Panc1 (cell line): ENCODE measurements around the gene ENTPD8. TPM values are rescaled to one million over a fixed set of nuclear protein-coding genes. Genes with fewer than 3 reads are reported as not detected.

Source experiments
- ATAC-seq: fragments of 200-7000 bp; cut with Tn5 transposase; 2 replicates; pipeline ENCODE4 v1.9.1; 2020; ENCODE audit warnings: mild to moderate bottlenecking, moderate library complexity
- BruUV-seq: library from RNA; stranded (reverse); fragments of 400-500 nt; replicated peaks from 2 replicates; lab custom pipeline; 2021; lab: Mats Ljungman, UMichigan
- CTCF ChIA-PET: fragments of 300-600 bp; sonication (Branson Sonifier 250); formaldehyde crosslinking; loops from one replicate; lab custom pipeline; 2022; ENCODE audit warnings: antibody characterized with exemption; lab: Charles Lee
- POLR2A ChIA-PET: fragments of 300-600 bp; sonication (Branson Sonifier 250); formaldehyde crosslinking; loops from one replicate; lab custom pipeline; 2022; ENCODE audit warnings: antibody characterized with exemption; lab: Charles Lee
- DNase-seq: peaks from one replicate; pipeline ENCODE4 v3.0.0-alpha.2; 2010; ENCODE audit warnings: low read depth, low spot score
- H3K27ac ChIP-seq: 2 replicates; pipeline ENCODE4 v1.5.1; 2011; ENCODE audit warnings: mild to moderate bottlenecking, low read length, inconsistent platforms
- H3K27me3 ChIP-seq: fragments of 200-500 bp; sonication (Bioruptor generic); 2 replicates; pipeline ENCODE4 v1.6.0; 2014; ENCODE audit warnings: low read length, inconsistent platforms; ENCODE audit not compliant: control insufficient read depth, insufficient read depth
- H3K36me3 ChIP-seq: fragments of 200-500 bp; sonication (Bioruptor generic); 2 replicates; pipeline ENCODE4 v1.5.1; 2014; ENCODE audit warnings: inconsistent platforms, mild to moderate bottlenecking, low read length, moderate library complexity; ENCODE audit not compliant: control insufficient read depth, insufficient read depth
- H3K4me1 ChIP-seq: 2 replicates; pipeline ENCODE4 v1.5.1; 2011; ENCODE audit warnings: inconsistent platforms, mild to moderate bottlenecking, low read length, moderate library complexity; ENCODE audit not compliant: control insufficient read depth, insufficient read depth
- H3K4me3 ChIP-seq, 2 experiments: 2 replicates each; pipeline ENCODE4 v1.5.1; 2011 to 2012; ENCODE audit warnings: low read depth in 2 of 2, low read length in 2 of 2, mild to moderate bottlenecking in 2 of 2, inconsistent platforms in 1 of 2, moderate library complexity in 1 of 2
- H3K9me3 ChIP-seq: fragments of 200-500 bp; sonication (Bioruptor generic); 2 replicates; pipeline ENCODE4 v1.5.1; 2014; ENCODE audit warnings: low read depth, mild to moderate bottlenecking, inconsistent platforms, low read length, moderate library complexity; ENCODE audit not compliant: control insufficient read depth, insufficient read depth
- POLR2AphosphoS5 ChIP-seq: IDR thresholded peaks from 2 replicates; pipeline ENCODE4 v1.6.1; 2012; ENCODE audit warnings: mild to moderate bottlenecking, low read depth, low read length, moderate library complexity
- SIN3A ChIP-seq: IDR thresholded peaks from 2 replicates; pipeline ENCODE4 v1.6.1; 2012; ENCODE audit warnings: low read depth, mild to moderate bottlenecking, low read length, moderate library complexity, borderline replicate concordance; ENCODE audit not compliant: insufficient read depth
- TCF7L2 ChIP-seq: IDR thresholded peaks from 2 replicates; pipeline ENCODE4 v1.6.1; 2011; ENCODE audit warnings: mild to moderate bottlenecking, low read depth, low read length, inconsistent platforms
- in situ Hi-C: cut with HindIII; loops from 2 replicates; pipeline ENCODE4 v1.10.0; 2016; ENCODE audit warnings: low sequenced_read_pairs, low pct_unique_long_range_greater_than_20kb
- intact Hi-C: fragments of 100-400 bp; cut with micrococcal nuclease; formaldehyde crosslinking; loops from one replicate; pipeline ENCODE4 v1.10.0; 2022; ENCODE audit not compliant: unreplicated experiment
- total RNA-seq: library from RNA; stranded (reverse); gene quantifications from one replicate; pipeline ENCODE4 v1.2.1, GENCODE V29; 2021; ENCODE audit not compliant: unreplicated experiment
- TF ChIP-seq, protein P1 (sequence below), 2 experiments: IDR thresholded peaks; 2 replicates each; pipeline ENCODE4 v1.6.1; 2011 to 2012; ENCODE audit warnings: low read depth in 2 of 2, control low read depth in 1 of 2, low read length in 1 of 2, mild to moderate bottlenecking in 1 of 2, moderate library complexity in 1 of 2; ENCODE audit not compliant: insufficient read depth in 1 of 2
- TF ChIP-seq, protein P2 (sequence below): fragments of 450-650 bp; IDR thresholded peaks from 2 replicates; pipeline ENCODE4 v1.5.1; 2017; ENCODE audit warnings: mild to moderate bottlenecking

Gene ENTPD8
- total RNA-seq, 1 experiment from 2014 or later: 3.9 TPM

DNA sequence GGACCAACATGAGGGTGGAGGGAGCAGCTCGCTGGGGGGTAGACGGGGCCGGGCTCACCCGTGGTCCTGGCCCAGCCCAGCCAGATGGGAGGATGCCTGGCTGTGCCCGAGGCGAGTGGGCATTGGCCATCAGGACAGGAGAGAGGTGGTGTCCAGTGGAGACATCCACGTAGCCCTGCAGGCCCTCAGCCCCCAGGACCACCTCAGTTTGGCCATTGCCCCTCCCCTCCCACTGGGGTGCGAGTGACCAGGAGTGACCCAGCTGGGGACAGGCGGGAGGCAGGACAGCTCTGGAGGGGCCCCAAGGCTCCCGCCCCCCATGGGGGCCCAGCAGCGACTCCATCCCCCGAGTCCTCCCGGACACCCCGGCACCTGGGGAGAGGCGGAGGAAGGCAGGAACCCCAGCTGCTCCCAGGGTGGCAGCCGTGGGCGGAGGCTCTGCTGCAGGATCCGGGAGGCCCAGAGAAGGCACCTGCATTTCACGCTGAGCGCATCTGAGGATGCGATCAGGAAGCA is 9.7 kb downstream of the ENTPD8 start:
- ChIA-PET POLR2A (no interaction called here), CTCF (no interaction called here)
- H3K27ac ChIP-seq: no peak overlapping the region
- H3K36me3 ChIP-seq: no peaks in the 10 kb centered on the region
- H3K27me3 ChIP-seq: no peaks in the 10 kb centered on the region
- BruUV-seq: no TSS peak
- no peaks in the 10 kb centered on the region for H3K9me3 ChIP-seq
- intact Hi-C loops (no loop called here), in situ Hi-C loops (no loop called here)
- DNase-seq (no peak), ATAC-seq (no peak)
- TF ChIP-seq, protein P1, sequence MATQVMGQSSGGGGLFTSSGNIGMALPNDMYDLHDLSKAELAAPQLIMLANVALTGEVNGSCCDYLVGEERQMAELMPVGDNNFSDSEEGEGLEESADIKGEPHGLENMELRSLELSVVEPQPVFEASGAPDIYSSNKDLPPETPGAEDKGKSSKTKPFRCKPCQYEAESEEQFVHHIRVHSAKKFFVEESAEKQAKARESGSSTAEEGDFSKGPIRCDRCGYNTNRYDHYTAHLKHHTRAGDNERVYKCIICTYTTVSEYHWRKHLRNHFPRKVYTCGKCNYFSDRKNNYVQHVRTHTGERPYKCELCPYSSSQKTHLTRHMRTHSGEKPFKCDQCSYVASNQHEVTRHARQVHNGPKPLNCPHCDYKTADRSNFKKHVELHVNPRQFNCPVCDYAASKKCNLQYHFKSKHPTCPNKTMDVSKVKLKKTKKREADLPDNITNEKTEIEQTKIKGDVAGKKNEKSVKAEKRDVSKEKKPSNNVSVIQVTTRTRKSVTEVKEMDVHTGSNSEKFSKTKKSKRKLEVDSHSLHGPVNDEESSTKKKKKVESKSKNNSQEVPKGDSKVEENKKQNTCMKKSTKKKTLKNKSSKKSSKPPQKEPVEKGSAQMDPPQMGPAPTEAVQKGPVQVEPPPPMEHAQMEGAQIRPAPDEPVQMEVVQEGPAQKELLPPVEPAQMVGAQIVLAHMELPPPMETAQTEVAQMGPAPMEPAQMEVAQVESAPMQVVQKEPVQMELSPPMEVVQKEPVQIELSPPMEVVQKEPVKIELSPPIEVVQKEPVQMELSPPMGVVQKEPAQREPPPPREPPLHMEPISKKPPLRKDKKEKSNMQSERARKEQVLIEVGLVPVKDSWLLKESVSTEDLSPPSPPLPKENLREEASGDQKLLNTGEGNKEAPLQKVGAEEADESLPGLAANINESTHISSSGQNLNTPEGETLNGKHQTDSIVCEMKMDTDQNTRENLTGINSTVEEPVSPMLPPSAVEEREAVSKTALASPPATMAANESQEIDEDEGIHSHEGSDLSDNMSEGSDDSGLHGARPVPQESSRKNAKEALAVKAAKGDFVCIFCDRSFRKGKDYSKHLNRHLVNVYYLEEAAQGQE (IDR thresholded peaks at IDR 0.05; ENCODE audit: insufficient read depth in 1 of 2, low read depth in 2 of 2, low read length in 1 of 2): no peak
- TF ChIP-seq, protein P2, sequence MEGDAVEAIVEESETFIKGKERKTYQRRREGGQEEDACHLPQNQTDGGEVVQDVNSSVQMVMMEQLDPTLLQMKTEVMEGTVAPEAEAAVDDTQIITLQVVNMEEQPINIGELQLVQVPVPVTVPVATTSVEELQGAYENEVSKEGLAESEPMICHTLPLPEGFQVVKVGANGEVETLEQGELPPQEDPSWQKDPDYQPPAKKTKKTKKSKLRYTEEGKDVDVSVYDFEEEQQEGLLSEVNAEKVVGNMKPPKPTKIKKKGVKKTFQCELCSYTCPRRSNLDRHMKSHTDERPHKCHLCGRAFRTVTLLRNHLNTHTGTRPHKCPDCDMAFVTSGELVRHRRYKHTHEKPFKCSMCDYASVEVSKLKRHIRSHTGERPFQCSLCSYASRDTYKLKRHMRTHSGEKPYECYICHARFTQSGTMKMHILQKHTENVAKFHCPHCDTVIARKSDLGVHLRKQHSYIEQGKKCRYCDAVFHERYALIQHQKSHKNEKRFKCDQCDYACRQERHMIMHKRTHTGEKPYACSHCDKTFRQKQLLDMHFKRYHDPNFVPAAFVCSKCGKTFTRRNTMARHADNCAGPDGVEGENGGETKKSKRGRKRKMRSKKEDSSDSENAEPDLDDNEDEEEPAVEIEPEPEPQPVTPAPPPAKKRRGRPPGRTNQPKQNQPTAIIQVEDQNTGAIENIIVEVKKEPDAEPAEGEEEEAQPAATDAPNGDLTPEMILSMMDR: no peak
- TF ChIP-seq TCF7L2 (no peak), SIN3A (no peak), POLR2AphosphoS5 (no peak)
- H3K4me3 ChIP-seq: no peak overlapping the region
- H3K4me1 ChIP-seq: peaks cover 12% of the 10 kb centered on the region

DNA sequence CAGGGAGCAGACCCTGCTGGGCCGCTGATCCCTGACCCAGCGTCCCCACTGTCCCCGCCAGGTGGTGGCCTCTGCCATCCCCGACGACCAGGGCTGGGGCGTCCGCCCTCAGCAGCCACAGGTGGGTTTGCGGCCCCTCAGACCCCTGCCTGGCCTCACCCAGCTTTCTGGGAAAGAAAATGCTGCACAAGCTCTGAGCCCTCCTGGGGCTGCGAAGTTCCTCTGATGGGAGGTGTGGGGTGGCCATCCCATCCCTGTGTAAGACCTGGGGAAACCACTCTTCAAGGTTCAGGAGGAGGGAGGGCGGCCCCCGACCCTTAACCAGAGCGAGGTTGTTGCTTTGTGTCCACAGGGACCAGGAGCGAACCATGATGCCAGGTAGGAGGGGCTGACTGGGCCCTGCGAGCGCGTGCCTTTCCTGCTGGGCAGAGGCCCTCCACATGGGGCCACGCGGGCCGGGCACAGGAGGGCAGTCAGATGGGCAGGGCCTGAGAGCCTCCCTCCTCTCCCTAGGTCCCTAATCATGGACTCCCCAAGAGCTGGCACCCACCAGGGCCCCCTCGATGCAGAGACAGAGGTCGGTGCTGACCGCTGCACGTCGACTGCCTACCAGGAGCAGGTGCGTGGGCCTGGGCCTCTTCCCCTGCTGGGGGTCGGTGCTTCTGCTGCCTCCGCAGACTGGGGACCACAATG is 10.3 kb downstream of the ENTPD8 start:
- Histone ChIP-seq H3K4me1 (peaks cover 11% of the 10 kb centered on the region), H3K9me3 (no peaks in the 10 kb centered on the region), H3K36me3 (no peaks in the 10 kb centered on the region), H3K27me3 (no peaks in the 10 kb centered on the region), H3K27ac (no peak overlapping the region), H3K4me3 (no peak overlapping the region)
- intact Hi-C loops: no loop called here
- in situ Hi-C loops: no loop called here
- no TSS peak for BruUV-seq
- ChIA-PET CTCF (no interaction called here), POLR2A (no interaction called here)
- DNase-seq (no peak), ATAC-seq (no peak)
- TF ChIP-seq SIN3A (no peak), POLR2AphosphoS5 (no peak), TCF7L2 (no peak)
- TF ChIP-seq, protein P2: no peak
- TF ChIP-seq, protein P1 (IDR thresholded peaks at IDR 0.05; ENCODE audit: insufficient read depth in 1 of 2, low read depth in 2 of 2, low read length in 1 of 2): no peak
